ENCODE results near the gene PDCD6IP.

PDCD6IP gene

DNA sequence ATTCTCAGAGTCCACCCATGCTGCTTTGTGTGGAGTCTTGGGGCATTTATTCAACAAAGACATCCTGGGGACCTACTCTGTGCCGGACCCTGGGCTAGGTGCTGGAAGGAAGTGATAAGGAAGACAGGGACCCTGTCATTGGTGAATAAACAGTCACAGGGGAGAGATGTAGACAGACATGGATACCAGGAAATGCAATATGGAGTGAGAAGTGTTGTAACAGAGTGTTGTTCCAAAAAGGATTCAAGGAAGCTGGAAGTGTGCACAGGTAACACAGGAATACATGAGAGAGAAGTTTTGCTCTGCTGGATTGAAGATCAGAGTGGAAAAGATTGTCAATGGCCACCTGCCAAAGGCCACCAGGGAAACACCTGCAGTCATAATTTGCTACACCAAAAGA, 89.0 kb downstream of the PDCD6IP start:
- DNase-seq (ENCODE audit: low read depth in 1 of 2, low spot score in 1 of 2): no peak

DNA sequence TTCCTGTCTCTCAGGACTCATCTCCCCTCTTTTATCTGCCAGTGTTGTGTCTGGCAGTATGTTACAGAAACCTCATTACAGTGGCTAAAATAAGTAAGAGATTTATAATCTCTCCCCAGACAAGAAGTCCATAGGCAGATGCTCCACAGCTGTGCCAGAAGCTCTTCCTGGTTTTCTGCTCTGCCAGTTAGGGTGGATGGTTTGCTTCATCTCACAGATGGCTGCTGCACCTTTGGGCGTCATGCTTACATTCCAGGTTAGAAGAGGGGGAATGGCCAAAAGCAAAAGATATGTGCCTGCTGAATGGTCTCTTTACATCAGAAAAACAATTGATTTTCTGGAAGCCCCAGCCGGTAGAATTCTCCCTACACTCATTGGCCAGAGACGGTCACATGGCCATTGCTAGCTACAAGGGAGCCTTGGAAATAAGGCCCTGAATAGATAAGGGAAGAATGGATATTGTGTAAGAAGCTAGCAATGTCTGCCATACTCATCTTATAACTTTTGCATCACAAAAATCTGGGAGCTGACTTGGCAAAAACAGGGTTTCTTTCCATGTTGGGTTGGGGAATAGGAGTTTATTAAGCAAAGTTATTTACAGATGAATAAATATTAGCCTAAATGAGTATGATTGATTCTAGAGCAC, 91.1 kb downstream of the PDCD6IP start:
- DNase-seq (ENCODE audit: low read depth in 1 of 2, low spot score in 1 of 2): no peak

DNA sequence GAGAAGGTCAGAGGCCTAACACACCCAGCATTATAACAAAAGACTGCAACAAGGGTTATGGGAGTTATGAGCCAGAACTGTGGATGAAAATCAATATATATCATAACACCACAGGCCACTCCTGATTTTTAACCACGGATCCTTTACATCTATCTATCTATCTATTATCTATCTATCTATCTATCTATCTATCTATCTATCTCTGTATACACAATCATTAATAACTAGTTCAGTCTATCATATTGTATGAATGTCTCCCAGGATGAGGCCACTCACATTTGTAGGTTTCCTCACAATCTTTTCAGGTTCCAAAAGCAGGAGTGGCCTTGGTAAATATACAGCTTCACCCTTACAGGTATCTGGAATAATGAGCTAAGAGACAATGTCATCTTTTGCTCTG, 94.2 kb downstream of the PDCD6IP start:
- DNase-seq (ENCODE audit: low read depth in 1 of 2, low spot score in 1 of 2): no peak

DNA sequence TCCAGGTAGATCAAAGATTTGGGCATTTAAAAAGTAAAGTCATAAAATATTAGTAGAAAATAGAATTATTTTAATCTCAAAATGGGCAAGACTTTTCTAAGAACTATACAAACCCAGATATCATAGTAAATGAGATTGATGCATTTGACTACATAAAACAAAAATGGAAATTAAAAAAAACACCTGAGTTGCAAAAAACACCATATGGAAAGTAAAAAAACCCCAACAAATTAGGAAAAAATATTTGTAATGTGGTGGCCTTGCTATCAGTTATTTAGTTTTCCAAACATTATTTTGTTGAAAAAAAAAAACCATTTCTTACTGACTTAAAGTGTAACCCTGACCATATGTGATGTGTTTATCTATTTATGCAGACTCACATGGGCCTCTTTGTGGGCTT, 97.2 kb downstream of the PDCD6IP start:
- no peak for DNase-seq (ENCODE audit: low read depth in 1 of 2, low spot score in 1 of 2)

DNA sequence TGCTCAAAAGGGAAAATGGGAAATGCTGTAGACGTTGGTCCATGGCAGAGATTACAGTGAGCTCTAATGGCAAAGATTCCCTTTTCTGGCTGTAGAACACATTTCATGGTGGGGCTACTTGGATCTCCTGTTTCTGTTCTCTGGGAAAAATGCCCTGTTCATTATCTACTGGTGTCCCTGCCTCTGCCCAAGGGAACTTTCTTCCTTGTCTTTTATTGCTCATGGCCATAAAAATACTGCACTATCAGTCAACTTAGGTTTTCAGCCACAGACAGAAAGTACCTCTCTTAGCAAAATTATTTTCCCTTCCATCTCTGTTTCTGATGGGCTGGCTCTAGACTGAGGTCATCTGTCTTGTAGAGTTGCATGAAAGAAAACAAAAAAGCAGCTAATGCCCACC, 98.9 kb downstream of the PDCD6IP start:
- no peak for DNase-seq (ENCODE audit: low read depth in 1 of 2, low spot score in 1 of 2)

DNA sequence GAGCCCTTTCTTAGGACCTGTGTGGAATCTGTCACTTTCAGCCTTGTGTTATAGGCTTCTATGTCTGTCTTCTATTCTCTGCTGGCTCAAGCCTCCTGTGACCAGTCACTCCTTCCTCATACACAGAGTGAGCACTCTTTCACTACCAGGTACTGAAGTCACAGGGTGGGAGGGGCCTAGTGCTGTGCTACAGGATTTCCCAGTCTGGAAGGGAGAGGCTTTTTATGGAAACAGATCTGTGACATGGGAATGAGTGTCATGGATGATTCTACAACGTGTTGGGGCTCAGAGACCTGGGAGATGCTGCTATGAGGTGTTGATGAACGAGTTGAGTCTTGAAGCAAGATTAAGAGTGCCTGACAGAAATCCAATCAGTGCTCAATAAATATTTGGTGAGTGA, 100.5 kb downstream of the PDCD6IP start:
- no peak for DNase-seq (ENCODE audit: low read depth in 1 of 2, low spot score in 1 of 2)

DNA sequence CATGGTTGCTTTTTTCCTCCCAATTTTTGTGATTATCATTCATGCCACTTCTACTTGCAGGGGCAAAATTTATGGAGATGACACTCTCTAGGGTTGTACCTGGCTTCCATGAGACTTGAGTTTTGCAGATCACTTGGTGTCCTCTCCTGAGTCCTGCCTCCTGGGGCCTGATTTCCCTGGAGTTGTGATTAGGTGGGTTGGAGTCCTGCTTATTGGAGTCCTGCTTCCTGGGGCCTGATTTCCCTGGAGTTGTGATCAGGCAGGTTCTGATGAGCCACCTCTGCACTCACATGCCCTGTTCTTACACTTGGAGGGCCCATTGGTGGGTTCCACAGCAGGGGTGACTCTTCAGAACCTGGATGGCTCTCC, 102.0 kb downstream of the PDCD6IP start:
- DNase-seq (ENCODE audit: low read depth in 1 of 2, low spot score in 1 of 2): no peak

DNA sequence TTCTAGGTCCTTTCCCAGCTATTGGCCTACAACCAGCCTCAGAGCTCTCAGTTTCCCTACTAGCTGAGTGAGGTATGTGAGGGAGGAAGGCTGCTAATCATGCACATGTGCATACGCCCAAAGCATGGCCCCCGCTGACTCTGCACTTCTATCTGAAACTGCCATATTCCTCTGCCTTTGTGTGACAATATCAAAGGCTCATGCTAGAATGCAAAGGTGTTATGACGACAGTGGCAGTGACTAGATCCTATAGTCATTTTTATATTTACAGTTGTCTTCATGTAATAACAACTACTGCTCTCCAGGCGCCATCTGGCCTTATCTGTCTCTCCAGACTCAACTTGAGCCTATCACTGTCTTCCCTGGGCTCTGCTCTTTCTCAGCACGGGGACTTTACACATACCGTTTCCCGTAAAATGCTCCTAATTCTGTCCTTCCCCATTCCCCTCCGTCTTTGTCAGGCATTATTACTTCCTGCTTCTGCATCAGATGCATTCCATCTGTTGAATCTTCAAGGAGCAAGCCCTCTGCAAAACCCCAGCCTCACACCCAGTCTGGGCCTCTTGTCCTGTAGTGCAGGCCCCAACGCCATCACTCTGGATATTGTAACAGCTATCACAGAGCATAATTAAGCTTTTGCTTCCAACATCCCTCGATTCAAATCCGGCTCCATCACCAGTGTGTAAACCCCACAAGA, 102.5 kb downstream of the PDCD6IP start:
- no peak for DNase-seq (ENCODE audit: low read depth in 1 of 2, low spot score in 1 of 2)

DNA sequence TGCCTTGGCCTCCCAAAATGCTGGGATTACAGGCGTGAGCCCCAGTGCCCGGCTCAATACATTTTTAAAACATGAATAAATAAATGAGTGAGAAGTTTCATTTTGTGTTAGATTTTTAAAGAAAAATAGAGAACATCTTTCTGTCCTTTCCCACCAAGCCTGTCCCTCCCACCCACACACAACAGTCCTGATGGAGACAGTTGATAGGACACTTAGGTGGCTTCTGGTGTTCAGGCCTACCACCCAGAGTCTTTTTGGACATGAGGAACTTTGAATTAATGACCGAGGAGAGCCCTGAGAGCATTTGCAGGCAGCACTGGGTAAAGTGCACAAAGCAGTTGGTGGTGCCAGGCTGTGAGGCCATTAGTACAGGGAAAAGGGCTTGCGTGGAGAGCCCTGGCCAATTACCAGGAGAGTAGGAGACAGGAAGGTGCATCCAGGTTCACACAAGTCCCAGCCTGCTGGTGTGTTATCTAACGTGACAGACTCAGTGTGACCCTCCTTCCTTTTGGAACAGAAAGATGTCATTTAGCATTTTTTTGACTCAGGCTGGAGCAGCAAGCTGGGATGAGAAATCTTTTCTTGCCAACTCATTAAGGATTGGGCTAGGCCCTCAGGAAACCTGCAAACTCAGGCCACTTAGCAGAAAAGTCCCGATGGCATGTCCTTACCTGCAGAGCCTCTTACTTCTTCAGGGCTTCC, 103.6 kb downstream of the PDCD6IP start:
- DNase-seq (ENCODE audit: low read depth in 1 of 2, low spot score in 1 of 2): no peak

DNA sequence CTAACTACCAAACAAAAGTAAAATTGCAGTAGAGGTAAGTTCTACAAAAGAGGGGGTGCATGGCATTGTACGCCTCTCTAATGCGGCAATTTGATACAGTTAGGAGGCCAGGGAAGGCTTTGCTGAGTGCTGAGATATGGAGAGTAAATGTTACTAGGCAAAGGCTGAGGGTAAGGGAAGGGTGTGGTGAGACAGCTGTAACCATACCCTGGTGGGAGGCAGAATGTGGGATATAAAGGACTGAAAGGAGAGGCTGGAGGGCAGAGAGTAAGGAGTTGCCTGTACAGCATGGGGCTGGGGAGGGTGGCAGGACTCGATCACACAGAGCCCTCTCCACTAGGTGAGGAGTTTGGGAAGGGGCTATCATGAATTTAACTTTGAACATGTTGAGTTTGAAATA, 106.3 kb downstream of the PDCD6IP start:
- no peak for DNase-seq (ENCODE audit: low read depth in 1 of 2, low spot score in 1 of 2)

DNA sequence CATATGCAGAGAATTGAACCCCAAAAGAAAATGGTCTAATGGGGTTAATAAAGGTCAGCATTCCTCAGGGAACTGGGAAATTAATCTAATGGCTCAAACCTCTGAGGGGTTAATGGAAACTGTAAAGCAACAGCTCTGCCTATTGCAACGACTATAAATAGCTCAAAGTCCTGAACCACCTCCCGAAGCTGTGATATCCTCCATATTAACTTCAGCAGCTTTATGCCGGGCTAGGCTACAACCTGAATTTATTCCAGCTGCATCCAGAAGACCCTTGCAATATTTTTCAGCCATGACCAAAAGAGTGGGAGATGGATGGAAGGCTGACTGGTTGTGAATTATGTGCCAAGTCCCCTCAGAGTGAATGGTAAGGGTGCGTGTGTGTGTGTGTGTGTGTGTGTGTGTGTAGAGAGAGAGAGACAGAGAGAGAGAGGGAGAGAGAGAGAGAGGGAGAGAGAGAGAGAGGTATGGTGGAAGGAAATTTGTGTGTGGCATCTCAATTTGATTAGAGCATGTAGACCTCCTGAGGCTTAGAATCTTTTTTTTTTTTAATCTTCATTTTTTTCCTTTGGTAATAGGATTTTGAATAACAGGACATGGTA, 109.9 kb downstream of the PDCD6IP start:
- no peak for DNase-seq (ENCODE audit: low read depth in 1 of 2, low spot score in 1 of 2)

DNA sequence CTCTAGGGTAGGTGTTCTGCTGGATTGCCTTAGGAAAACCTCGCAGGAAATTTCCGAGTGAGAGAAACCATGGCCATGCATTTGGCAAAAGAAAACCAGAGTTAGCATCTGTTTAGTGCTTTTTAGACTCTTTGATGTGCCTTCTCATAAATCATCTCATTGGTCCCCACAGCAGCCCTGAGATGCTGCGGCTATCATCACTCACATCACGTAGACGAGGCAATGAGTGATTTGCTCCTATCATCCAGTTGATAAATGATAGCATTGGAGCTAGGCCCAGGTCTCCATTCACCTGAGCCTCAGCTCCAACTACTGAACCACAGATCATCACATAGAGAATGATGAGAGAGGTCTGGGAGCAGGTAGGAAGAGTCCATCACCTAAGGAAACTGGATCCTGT, 111.1 kb downstream of the PDCD6IP start:
- DNase-seq (ENCODE audit: low read depth in 1 of 2, low spot score in 1 of 2): no peak

DNA sequence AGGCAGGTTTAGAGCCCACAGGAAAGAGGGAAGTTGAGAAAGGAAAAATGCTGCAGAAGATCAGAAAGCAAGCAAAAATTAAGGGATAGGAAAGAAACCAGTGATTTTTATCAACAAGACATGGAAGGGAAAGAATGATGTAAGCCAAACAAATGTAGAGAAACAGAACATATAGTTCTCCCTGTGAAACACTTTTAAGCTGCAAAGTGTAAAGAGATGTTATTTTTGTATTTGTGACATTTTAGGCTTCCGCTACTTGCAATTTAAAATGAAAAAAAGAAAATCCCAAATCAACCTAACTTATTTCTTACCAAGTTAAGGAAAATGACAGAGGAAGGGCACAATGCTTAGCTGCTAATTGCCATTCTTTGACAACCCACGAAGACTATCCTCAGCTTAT, 111.6 kb downstream of the PDCD6IP start:
- no peak for DNase-seq (ENCODE audit: low read depth in 1 of 2, low spot score in 1 of 2)

DNA sequence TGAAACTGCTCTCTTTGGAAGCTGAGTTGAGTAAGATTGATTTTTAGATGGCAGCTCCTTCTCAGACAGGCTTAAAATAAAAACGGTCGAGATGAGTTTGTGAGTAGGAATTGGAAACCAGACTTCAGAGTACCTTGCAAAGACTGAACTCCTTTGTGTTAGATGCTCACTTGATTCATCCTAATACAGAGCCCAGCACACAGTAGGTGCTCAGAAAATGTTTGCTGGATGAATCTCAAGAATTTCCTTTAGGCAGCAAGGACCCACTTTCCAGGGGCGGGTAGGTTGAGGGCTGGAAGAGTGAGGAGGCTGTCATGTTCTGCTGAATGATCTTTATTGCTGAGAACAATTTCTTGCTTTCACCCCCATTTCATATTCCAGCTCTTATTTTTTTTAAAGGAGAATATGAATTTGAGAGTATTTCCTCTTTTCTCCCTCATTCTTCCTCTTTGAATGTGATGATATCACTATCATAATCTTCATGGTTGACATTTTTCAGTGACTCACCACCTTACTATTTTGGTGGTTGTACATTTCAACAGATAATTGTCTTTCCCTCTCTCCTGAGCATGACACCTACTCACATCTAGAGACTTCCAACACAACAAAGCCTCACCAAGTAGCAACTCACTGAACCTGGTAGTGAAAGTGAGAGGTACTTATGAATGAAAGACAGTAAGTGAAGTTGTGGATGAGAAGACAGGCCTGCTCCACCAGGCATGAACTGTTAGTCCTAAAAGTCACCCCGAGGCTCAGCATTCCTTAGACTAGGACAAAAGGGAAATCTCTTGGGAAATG, 113.3 kb downstream of the PDCD6IP start:
- no peak for DNase-seq (ENCODE audit: low read depth in 1 of 2, low spot score in 1 of 2)

DNA sequence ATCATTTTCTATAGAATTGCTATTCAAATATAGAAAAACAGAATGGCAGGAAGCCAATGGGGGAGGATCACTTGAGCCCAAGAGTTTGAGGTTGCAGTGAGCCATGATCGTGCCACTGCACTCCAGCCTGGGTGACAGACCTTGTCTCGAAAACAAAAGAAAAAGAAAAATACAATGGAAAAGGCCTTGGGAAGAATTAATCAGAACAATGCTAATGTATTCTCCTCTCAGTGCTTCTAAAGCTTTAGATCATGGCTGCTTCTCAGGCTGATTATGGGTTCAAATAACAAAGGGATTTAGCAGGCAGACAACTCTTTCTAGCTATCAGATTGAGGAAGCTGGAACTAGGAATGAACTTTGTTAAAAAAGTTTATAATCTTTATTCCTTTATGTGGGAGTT, 115.8 kb downstream of the PDCD6IP start:
- DNase-seq (ENCODE audit: low read depth in 1 of 2, low spot score in 1 of 2): no peak

DNA sequence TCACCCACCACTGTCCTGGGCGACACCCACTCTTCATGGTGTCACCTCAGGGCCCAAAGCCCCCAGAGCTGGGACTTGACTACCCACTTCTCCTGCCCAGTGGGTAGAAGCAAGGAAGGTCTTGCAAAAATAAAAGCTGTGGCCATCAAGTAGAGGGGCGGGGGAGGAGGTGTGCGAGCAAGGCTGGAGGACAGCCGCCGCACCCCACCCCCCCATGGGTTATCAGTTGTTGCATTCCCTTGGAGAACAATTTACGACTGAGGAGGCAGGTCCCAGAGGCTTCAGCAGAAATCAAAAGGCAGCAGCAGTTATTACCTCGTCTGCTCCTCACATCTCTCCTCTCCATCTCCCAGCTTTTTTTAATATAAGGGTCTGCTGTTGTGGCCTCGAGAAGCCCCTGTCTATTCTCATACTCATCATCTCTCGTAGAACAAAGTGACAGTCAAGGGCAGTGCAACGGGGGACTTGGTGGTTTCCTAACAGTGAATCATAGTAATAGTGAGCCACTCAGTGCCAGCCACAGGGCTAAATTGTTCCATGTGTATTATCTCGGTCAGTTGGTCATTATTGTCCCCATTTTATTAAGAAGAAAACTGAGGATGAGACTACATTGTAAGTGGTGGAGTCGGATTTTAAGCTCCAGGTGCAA, 116.4 kb downstream of the PDCD6IP start:
- no peak for DNase-seq (ENCODE audit: low read depth in 1 of 2, low spot score in 1 of 2)

DNA sequence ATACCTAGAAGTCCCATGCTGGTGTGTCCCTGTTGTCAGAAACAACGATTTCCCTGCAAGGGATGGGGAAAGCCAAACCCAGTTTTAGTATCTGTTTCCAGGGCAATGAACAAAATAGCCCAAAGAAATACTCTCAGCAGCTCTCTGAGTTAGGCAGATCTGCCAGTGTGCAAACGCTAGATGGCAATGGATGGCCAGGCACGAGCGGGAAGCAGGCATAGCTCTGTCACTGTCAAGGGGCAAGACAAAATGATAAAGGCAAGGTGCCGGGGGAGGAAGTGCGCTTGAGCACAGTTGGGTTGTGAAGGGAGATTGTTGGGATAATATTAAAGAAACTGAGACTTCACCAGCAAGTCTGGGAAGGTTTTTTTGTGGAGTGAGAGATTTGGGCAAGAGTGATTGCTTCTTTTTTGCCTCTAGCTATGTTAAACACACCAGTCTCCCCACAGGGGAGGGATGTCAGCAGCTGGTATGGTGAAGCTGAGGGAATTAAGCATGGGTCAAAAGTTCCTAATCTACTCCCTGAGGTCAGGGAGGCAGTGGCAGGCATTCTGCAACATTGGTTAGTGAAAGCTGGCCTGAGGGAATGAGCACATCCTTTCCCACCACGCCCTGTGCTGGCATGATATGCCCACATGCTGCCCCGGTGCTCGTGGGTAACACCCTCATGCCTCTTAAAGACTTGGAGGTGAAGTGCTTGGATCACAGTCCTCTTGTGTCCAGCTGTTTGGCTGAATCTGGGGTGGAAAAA, 117.5 kb downstream of the PDCD6IP start:
- DNase-seq (ENCODE audit: low read depth in 1 of 2, low spot score in 1 of 2): no peak

DNA sequence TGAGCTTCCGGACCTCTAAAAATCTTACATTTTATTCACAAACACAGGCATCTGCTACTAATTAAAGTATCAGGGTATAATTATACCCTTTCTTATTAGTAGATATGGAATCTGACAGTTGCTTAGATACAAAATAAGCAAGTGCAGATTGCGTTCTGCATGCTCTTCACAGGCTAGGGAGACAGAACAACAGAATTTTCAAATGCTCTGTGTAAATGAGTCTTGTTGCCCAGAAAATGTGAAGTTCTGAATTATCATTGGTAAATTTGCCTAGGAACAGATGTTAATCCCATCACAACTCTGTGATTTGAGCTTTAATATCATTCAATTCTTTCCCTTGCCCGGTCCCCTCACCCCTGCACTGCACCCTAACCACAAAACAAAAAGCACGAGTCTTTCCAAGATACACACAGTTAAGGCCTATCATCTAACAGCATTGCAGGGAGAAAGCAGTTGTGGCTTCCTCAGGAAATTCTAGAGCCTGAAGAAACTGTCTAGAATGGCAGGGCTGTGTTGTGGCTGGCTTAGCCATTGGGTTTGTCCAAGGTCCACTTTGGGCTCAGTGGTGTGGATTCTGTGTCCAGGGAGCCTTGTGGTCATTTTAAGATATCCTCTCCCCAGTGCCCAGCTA, 119.8 kb downstream of the PDCD6IP start:
- DNase-seq (ENCODE audit: low read depth in 1 of 2, low spot score in 1 of 2): no peak
